K562 (cell line): Measurements from ENCODE around the gene GOLPH3L. TPM values are rescaled to one million over a fixed set of nuclear protein-coding genes. Genes with fewer than 3 reads are reported as not detected.

ENCODE experiments used
- AFF1 ChIP-seq, 2 experiments: fragments of 450-650 bp; IDR thresholded peaks; 2 replicates each; pipeline ENCODE4 v1.6.1; 2018; ENCODE audit warnings: mild to moderate bottlenecking in 2 of 2, low read depth in 1 of 2; ENCODE audit not compliant: partially characterized antibody in 2 of 2
- EWSR1 ChIP-seq: fragments of 450-650 bp; IDR thresholded peaks from 2 replicates; pipeline ENCODE4 v1.6.1; 2018; ENCODE audit warnings: borderline replicate concordance, mild to moderate bottlenecking, low read depth, moderate library complexity; ENCODE audit not compliant: partially characterized antibody
- FOXK2 ChIP-seq, 2 experiments: fragments of 450-650 bp; IDR thresholded peaks in 1 of 2; conservative IDR thresholded peaks in 1 of 2; 2 replicates each; pipeline ENCODE4 v1.6.1; 2016; ENCODE audit warnings: low read depth in 2 of 2, mild to moderate bottlenecking in 1 of 2
- HDAC6 ChIP-seq: IDR thresholded peaks from 2 replicates; pipeline ENCODE4 v1.6.1; 2012; ENCODE audit warnings: low read depth, mild to moderate bottlenecking, control low read depth, inconsistent platforms, low read length, moderate library complexity
- MED1 ChIP-seq: sonication (generic); formaldehyde crosslinking; IDR thresholded peaks from 2 replicates; pipeline ENCODE4 v1.8.1; 2023; ENCODE audit warnings: missing genetic modification reagents, borderline replicate concordance
- PCBP2 ChIP-seq: fragments of 200-400 bp; formaldehyde crosslinking; IDR thresholded peaks from 2 replicates; pipeline ENCODE4 v1.6.1; 2018; ENCODE audit warnings: low read length, low read depth, mild to moderate bottlenecking, moderate library complexity; ENCODE audit not compliant: poor library complexity, severe bottlenecking
- PTBP1 ChIP-seq: fragments of 200-400 bp; formaldehyde crosslinking; IDR thresholded peaks from 2 replicates; pipeline ENCODE4 v1.6.1; 2017; ENCODE audit warnings: low read depth, low read length
- SMAD2 ChIP-seq: fragments of 150-350 bp; IDR thresholded peaks from 2 replicates; pipeline ENCODE4 v1.6.1; 2014; ENCODE audit warnings: low read depth, mild to moderate bottlenecking, low read length
- TAL1 ChIP-seq: fragments of 450-650 bp; IDR thresholded peaks from 2 replicates; pipeline ENCODE4 v1.6.1; 2016; ENCODE audit warnings: mild to moderate bottlenecking
- TCFL5 ChIP-seq: fragments of 250-450 bp; sonication (Bioruptor Pico); conservative IDR thresholded peaks from 2 replicates; pipeline ENCODE4 v1.6.1; 2021; ENCODE audit warnings: mild to moderate bottlenecking, moderate library complexity, matching md5 sums
- ZBTB12 ChIP-seq: fragments of 250-450 bp; sonication (Bioruptor Pico); IDR thresholded peaks from 2 replicates; pipeline ENCODE4 v1.4.0; 2020
- ZNF121 ChIP-seq: sonication (generic); formaldehyde crosslinking; conservative IDR thresholded peaks from 2 replicates; pipeline ENCODE4 v1.8.0; 2022; ENCODE audit warnings: missing genetic modification reagents
- ZNF277 ChIP-seq: fragments of 250-450 bp; sonication (Bioruptor Pico); IDR thresholded peaks from 2 replicates; pipeline ENCODE4 v1.8.0; 2022; ENCODE audit warnings: inconsistent platforms, mild to moderate bottlenecking, moderate library complexity, borderline replicate concordance
- polyA plus RNA-seq, 8 experiments: library from polyadenylated mRNA; depleted of rRNA in 4 of 8; stranded (reverse) in 5 of 8; unstranded in 3 of 8; fragments of >200 nt; fragmentation: Nextera tagmentation in 2 of 8; fragmentation: Illumina TruSeq in 1 of 8; extraction: Ambion mirVana in 2 of 8; extraction: Trizol in 1 of 8; gene quantifications; 2 replicates each; pipeline versions ENCODE4 v1.2.1 to v1.2.3, GENCODE V29; 2011 to 2014; ENCODE audit warnings: inconsistent platforms in 1 of 8, missing spikeins in 1 of 8
- total RNA-seq, 7 experiments: library from RNA; depleted of rRNA in 6 of 7; stranded (reverse); fragments of >200 nt in 6 of 7; fragmentation: Illumina TruSeq in 2 of 7; extraction: Trizol in 2 of 7; gene quantifications; 2 replicates each; pipeline versions ENCODE4 v1.2.1 to v1.2.3, GENCODE V29; 2011 to 2021; ENCODE audit warnings: low replicate concordance in 1 of 7
- TF ChIP-seq, protein P1 (sequence below): fragments of 250-450 bp; sonication (Bioruptor Pico); IDR thresholded peaks from 2 replicates; pipeline ENCODE4 v1.5.0; 2021; ENCODE audit warnings: mild to moderate bottlenecking, borderline replicate concordance

Gene GOLPH3L
- total and polyA plus RNA-seq, 9 of the 15 experiments (the other 6 are each of a cell fraction or from before 2014, with no cell fraction given), result 8.1 to 42.1 (median 21.6) TPM

- TF ChIP-seq, protein P1, sequence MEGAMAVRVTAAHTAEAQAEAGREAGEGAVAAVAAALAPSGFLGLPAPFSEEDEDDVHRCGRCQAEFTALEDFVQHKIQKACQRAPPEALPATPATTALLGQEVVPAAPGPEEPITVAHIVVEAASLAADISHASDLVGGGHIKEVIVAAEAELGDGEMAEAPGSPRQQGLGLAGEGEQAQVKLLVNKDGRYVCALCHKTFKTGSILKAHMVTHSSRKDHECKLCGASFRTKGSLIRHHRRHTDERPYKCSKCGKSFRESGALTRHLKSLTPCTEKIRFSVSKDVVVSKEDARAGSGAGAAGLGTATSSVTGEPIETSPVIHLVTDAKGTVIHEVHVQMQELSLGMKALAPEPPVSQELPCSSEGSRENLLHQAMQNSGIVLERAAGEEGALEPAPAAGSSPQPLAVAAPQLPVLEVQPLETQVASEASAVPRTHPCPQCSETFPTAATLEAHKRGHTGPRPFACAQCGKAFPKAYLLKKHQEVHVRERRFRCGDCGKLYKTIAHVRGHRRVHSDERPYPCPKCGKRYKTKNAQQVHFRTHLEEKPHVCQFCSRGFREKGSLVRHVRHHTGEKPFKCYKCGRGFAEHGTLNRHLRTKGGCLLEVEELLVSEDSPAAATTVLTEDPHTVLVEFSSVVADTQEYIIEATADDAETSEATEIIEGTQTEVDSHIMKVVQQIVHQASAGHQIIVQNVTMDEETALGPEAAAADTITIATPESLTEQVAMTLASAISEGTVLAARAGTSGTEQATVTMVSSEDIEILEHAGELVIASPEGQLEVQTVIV (CRISPR knock-in tag), result no peak
- TF ChIP-seq EWSR1 (no peak), MED1 (CRISPR knock-in tag) (no peak), SMAD2 (no peak), TCFL5 (CRISPR knock-in tag) (no peak), HDAC6 (no peak), ZBTB12 (no peak), ZNF121 (CRISPR knock-in tag) (no peak), TAL1 (no peak), AFF1 (IDR thresholded peaks at IDR 0.05; ENCODE audit: low read depth in 1 of 2, partially characterized antibody in 2 of 2) (peak in 1 of 2 experiments; percentile 21), FOXK2 (conservative IDR thresholded peaks at IDR 0.05 in 1 of 2, IDR thresholded peaks at IDR 0.05 in 1 of 2; ENCODE audit: low read depth in 2 of 2) (peak; percentile 80 to 85), PCBP2 (no peak), PTBP1 (no peak), ZNF277 (CRISPR knock-in tag) (no peak)
Measured at GRCh38 chr1:150696995-150697927, at the start of gene GOLPH3L (continued).
